ENCODE measurements around the gene FHOD3.

FHOD3 gene

DNA sequence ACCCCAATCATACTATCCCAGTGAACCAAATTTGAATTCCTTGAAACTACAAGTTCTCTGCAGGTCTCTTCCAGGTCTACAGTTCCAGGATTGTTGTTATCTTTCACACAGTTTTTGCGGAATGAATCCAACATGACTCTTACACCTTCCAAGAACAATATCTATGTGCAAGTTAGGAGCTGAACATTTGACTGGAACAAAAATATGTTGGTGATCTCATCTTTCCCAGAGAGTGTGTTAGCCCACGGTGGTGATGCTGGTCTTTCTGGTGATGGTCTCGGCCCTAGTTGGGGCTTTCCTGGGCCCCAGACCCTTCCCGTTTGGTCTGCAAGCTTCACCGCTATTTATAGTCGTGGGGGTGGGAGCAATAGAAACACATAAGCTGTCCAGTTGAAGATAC is 357.6 kb downstream of the FHOD3 start:
- H3K4me3 ChIP-seq (ENCODE audit: low read depth, low read length), result no peak overlapping the region
- no peak for TF ChIP-seq POLR2A (IDR thresholded peaks at IDR 0.05; ENCODE audit: extremely low read depth, insufficient read length)
- TF ChIP-seq, protein P1, sequence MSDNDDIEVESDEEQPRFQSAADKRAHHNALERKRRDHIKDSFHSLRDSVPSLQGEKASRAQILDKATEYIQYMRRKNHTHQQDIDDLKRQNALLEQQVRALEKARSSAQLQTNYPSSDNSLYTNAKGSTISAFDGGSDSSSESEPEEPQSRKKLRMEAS (IDR thresholded peaks at IDR 0.05; ENCODE audit: low read depth, low read length), result no peak
- TF ChIP-seq, protein P2, sequence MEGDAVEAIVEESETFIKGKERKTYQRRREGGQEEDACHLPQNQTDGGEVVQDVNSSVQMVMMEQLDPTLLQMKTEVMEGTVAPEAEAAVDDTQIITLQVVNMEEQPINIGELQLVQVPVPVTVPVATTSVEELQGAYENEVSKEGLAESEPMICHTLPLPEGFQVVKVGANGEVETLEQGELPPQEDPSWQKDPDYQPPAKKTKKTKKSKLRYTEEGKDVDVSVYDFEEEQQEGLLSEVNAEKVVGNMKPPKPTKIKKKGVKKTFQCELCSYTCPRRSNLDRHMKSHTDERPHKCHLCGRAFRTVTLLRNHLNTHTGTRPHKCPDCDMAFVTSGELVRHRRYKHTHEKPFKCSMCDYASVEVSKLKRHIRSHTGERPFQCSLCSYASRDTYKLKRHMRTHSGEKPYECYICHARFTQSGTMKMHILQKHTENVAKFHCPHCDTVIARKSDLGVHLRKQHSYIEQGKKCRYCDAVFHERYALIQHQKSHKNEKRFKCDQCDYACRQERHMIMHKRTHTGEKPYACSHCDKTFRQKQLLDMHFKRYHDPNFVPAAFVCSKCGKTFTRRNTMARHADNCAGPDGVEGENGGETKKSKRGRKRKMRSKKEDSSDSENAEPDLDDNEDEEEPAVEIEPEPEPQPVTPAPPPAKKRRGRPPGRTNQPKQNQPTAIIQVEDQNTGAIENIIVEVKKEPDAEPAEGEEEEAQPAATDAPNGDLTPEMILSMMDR (IDR thresholded peaks at IDR 0.05; ENCODE audit: low read depth, low read length), result no peak
- TF ChIP-seq MYC (IDR thresholded peaks at IDR 0.05; ENCODE audit: low read depth, low read length), result no peak
- DNase-seq (ENCODE audit: low read depth), result no peak

DNA sequence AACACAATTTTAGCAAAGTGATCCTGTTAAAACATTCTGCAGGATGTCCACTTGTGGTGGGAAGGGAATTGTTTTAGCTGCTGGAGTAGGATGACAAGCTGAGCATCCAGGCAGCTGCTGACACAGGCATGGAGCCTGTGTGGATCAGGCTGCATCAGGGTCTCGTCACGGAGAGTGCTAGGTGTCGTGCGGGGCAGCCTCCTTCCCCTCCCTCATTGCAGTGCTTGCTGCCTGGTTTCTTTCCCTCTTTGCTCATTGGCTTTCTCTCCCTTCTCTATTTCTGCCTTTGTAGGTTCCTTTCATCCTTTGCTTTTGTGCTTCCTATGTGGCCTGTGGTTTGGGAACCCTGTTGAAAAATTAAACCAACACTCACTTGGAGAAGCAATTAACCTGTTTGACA is 358.4 kb downstream of the FHOD3 start:
- H3K4me3 ChIP-seq (ENCODE audit: low read depth, low read length), result no peak overlapping the region
- no peak for DNase-seq (ENCODE audit: low read depth)
- TF ChIP-seq POLR2A (IDR thresholded peaks at IDR 0.05; ENCODE audit: extremely low read depth, insufficient read length), result no peak
- no peak for TF ChIP-seq MYC (IDR thresholded peaks at IDR 0.05; ENCODE audit: low read depth, low read length)
- TF ChIP-seq, protein P1 (IDR thresholded peaks at IDR 0.05; ENCODE audit: low read depth, low read length), result no peak
- TF ChIP-seq, protein P2 (IDR thresholded peaks at IDR 0.05; ENCODE audit: low read depth, low read length), result no peak

DNA sequence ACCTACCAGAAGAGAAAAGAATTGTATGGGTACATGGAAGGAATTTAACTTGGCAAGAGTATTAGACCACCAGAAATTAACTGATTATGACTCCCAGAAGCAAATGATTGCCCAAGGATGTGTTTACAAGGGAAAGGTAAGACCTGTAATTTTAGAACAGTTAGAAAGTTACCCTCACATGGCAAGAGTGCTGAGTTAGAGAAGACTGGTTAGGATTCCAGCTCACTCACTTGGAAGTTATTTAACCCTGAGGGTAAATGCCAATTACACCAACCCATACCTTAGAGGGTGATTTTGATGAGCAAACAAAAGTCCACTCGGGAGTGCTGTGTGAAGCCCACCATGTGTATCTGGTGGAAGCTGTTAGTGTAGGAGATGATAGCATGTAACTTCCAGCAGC is 361.1 kb downstream of the FHOD3 start:
- DNase-seq (ENCODE audit: low read depth), result no peak
- H3K4me3 ChIP-seq (ENCODE audit: low read depth, low read length), result no peak overlapping the region
- TF ChIP-seq, protein P1 (IDR thresholded peaks at IDR 0.05; ENCODE audit: low read depth, low read length), result no peak
- TF ChIP-seq POLR2A (IDR thresholded peaks at IDR 0.05; ENCODE audit: extremely low read depth, insufficient read length), result no peak
- TF ChIP-seq MYC (IDR thresholded peaks at IDR 0.05; ENCODE audit: low read depth, low read length), result no peak
- TF ChIP-seq, protein P2 (IDR thresholded peaks at IDR 0.05; ENCODE audit: low read depth, low read length), result no peak

DNA sequence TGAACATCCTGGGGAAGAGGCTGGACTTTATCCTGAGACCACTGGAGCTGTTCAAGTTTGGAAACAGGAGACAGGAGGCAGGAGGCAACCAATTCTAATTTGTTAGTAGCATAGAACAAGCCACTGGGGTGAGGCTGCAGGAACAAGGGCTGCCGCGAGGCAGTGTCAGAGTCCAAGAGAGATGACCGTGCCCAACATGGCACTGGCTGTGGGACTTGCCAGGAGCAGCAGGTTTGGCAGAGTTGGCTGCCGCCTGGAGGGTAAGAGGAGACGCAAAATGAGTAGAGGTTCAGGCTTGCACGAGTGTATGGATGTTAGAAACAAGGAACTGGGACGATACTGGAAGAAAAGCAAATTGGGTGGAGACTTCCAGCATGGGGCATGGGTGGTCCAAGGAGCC is 362.8 kb downstream of the FHOD3 start:
- no peak overlapping the region for H3K4me3 ChIP-seq (ENCODE audit: low read depth, low read length)
- DNase-seq (ENCODE audit: low read depth), result no peak
- TF ChIP-seq, protein P2 (IDR thresholded peaks at IDR 0.05; ENCODE audit: low read depth, low read length), result no peak
- TF ChIP-seq POLR2A (IDR thresholded peaks at IDR 0.05; ENCODE audit: extremely low read depth, insufficient read length) (no peak), MYC (IDR thresholded peaks at IDR 0.05; ENCODE audit: low read depth, low read length) (no peak)
- TF ChIP-seq, protein P1 (IDR thresholded peaks at IDR 0.05; ENCODE audit: low read depth, low read length), result no peak

DNA sequence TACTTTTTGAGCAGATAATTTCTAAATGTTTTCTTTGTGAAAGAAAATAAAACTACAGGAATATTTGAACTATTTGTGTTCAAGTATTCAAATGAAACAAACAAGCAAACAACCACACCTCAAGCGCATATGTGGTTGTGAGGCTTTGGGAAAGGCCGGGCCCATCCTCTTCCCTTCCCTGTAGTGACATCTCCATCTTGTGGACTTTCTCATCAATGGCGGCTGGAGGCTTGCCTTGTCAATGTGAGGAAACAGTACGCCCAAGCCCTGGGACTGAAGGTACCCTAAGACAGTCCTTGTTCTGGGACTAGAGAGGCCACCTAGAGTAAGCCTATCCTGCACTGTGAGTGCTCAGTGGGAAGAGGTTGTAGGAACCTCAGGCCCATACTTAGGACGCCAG is 364.5 kb downstream of the FHOD3 start:
- TF ChIP-seq MYC (IDR thresholded peaks at IDR 0.05; ENCODE audit: low read depth, low read length) (no peak), POLR2A (IDR thresholded peaks at IDR 0.05; ENCODE audit: extremely low read depth, insufficient read length) (no peak)
- TF ChIP-seq, protein P2 (IDR thresholded peaks at IDR 0.05; ENCODE audit: low read depth, low read length), result no peak
- TF ChIP-seq, protein P1 (IDR thresholded peaks at IDR 0.05; ENCODE audit: low read depth, low read length), result no peak
- no peak overlapping the region for H3K4me3 ChIP-seq (ENCODE audit: low read depth, low read length)
- peak; percentile 4 for DNase-seq (ENCODE audit: low read depth)

DNA sequence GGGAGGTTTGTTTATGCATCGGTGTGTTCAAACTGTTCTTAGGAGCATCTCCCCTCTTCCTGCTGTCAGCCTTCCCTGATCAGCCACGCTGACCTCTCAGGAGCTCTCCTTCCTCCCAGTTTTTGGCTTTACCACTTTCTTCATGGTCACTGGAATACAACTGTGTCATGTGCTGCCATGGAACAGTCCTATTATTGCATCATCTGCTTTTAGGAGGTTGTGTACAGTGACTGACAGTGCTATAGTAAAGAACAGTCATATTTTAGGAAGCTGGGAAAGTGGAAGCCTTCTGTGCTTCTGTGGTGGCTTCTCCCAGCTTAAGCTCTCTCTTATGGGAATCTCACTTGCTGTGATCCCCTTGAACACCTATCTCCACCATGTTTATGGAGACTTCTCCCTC is 365.8 kb downstream of the FHOD3 start:
- DNase-seq (ENCODE audit: low read depth), result no peak
- H3K4me3 ChIP-seq (ENCODE audit: low read depth, low read length), result no peak overlapping the region
- TF ChIP-seq POLR2A (IDR thresholded peaks at IDR 0.05; ENCODE audit: extremely low read depth, insufficient read length) (no peak), MYC (IDR thresholded peaks at IDR 0.05; ENCODE audit: low read depth, low read length) (no peak)
- TF ChIP-seq, protein P1 (IDR thresholded peaks at IDR 0.05; ENCODE audit: low read depth, low read length), result no peak
- TF ChIP-seq, protein P2 (IDR thresholded peaks at IDR 0.05; ENCODE audit: low read depth, low read length), result no peak
